ENCODE results near the gene FCN2. TPM values are rescaled to one million over a fixed set of nuclear protein-coding genes. Genes with fewer than 3 reads are reported as not detected.

Gene FCN2
- total and polyA plus RNA-seq, 9 of the 15 experiments (the other 6 are each of a cell fraction or from before 2014, with no cell fraction given): not detected

- POLR2A ChIA-PET: no interaction called here
- no peak overlapping the region for H3K27ac ChIP-seq (ENCODE audit: extremely low read depth, low read depth, low read length)
- no peak overlapping the region for H3K9ac ChIP-seq (ENCODE audit: insufficient read depth in 1 of 2, low read depth in 2 of 2, low read length in 2 of 2)
- TF ChIP-seq MITF (IDR thresholded peaks at IDR 0.05): no peak
- TF ChIP-seq REST (IDR thresholded peaks at IDR 0.05; ENCODE audit: borderline replicate concordance): no peak
- no peak for TF ChIP-seq REST (CRISPR knock-in tag; IDR thresholded peaks at IDR 0.05; ENCODE audit: low read depth)
- no peak for TF ChIP-seq RUNX1 (IDR thresholded peaks at IDR 0.05; ENCODE audit: low read depth)
- no peak for TF ChIP-seq ZNF197 (CRISPR knock-in tag; IDR thresholded peaks at IDR 0.05; ENCODE audit: low read depth)
- H3K36me3 ChIP-seq (ENCODE audit: control insufficient read depth, insufficient read depth, low read length): no peaks in the 10 kb centered on the region
- in situ Hi-C loops (cut with MboI): no loop called here
- H3K27me3 ChIP-seq (ENCODE audit: control insufficient read depth in 2 of 2, insufficient read depth in 2 of 2, low read length in 2 of 2): peaks cover under 1 to 43% of the 10 kb centered on the region in 2 experiments; a peak in 3 of 5 replicates
- intact Hi-C loops (cut with micrococcal nuclease): no loop called here
- ATAC-seq (no peak), FAIRE-seq (no peak), DNase-seq (ENCODE audit: extremely low read depth in 1 of 4, low spot score in 3 of 4) (no peak)
- H2AFZ ChIP-seq (ENCODE audit: low read depth, low read length): no peak overlapping the region
- WGBS (ENCODE audit: insufficient coverage, low coverage, missing lambda C conversion rate): 0% methylated on average over 13 of the region's 13 CpGs
- H3K79me2 ChIP-seq (ENCODE audit: control insufficient read depth, insufficient read depth, low read length): no peaks in the 10 kb centered on the region
- H4K20me1 ChIP-seq (replicated peaks; ENCODE audit: control insufficient read depth, insufficient read depth, low read length): 0 out of 2 replicates have a peak, but pooled peaks cover 4% of the 10 kb centered on the region
- no TSS peak for BruUV-seq (replicated peaks)
- H3K4me1 ChIP-seq (replicated peaks in 1 of 2; ENCODE audit: control insufficient read depth in 2 of 2, insufficient read depth in 2 of 2, low read length in 2 of 2): no peaks in the 10 kb centered on the region
- CTCF ChIA-PET (ENCODE audit: low intra/inter-chr PET ratio): no interaction called here
- no peak overlapping the region for H3K4me2 ChIP-seq (ENCODE audit: insufficient read depth, low read length)
- no peaks in the 10 kb centered on the region for H3K9me1 ChIP-seq (ENCODE audit: control insufficient read depth, insufficient read depth, low read length)
- no peak overlapping the region for H3K4me3 ChIP-seq
- no peaks in the 10 kb centered on the region for H3K9me3 ChIP-seq (replicated peaks; ENCODE audit: control insufficient read depth, insufficient read depth, low read depth, low read length)
Measured at GRCh38 chr9:134881313-134881670, 682 bp downstream of the FCN2 start.

Data from K562 (cell line).